Kidney (tissue), 14 donors: ENCODE results near the gene ACAD11. TPM values are rescaled to one million over a fixed set of nuclear protein-coding genes. Genes with fewer than 3 reads are reported as not detected.

Experiments used
- DNase-seq, 5 donors: peaks; one replicate each; pipeline ENCODE4 v3.0.0-alpha.2; 2013 to 2020
- FAIRE-seq: peaks from 2 replicates; lab custom pipeline; 2012; peaks lifted over from hg19 to GRCh38; lab: Jason Lieb, UNC
- H3K27ac ChIP-seq, 2 donors: one replicate each; pipeline ENCODE4 v1.7.0; 2013; ENCODE audit warnings: low read depth in 2 of 2, low read length in 2 of 2, inconsistent platforms in 1 of 2
- H3K27me3 ChIP-seq: one replicate; pipeline ENCODE4 v1.7.1; 2013; ENCODE audit warnings: low read length, inconsistent platforms; ENCODE audit not compliant: control insufficient read depth, insufficient read depth
- H3K36me3 ChIP-seq, 3 donors: one replicate each; pipeline versions ENCODE4 v1.7.0 to v1.7.1; 2013; ENCODE audit warnings: low read length in 3 of 3, control low read depth in 1 of 3, inconsistent platforms in 1 of 3; ENCODE audit not compliant: insufficient read depth in 3 of 3, control insufficient read depth in 2 of 3
- H3K4me1 ChIP-seq, 3 donors: one replicate each; pipeline versions ENCODE4 v1.7.0 to v1.7.1; 2013; ENCODE audit warnings: low read length in 3 of 3, inconsistent platforms in 1 of 3, low read depth in 1 of 3; ENCODE audit not compliant: control insufficient read depth in 2 of 3, insufficient read depth in 2 of 3
- H3K4me3 ChIP-seq, 3 donors: one replicate each; pipeline versions ENCODE4 v1.7.0 to v1.8.1; 2013; ENCODE audit warnings: low read length in 3 of 3, control low read depth in 1 of 3, inconsistent platforms in 1 of 3
- H3K9ac ChIP-seq, 3 donors: one replicate each; pipeline versions ENCODE4 v1.7.0 to v1.7.1; 2013; ENCODE audit warnings: low read length in 3 of 3, control low read depth in 1 of 3, inconsistent platforms in 1 of 3
- H3K9me3 ChIP-seq, 3 donors: one replicate each; pipeline versions ENCODE4 v1.7.0 to v1.7.1; 2013; ENCODE audit warnings: low read length in 3 of 3, control low read depth in 1 of 3, inconsistent platforms in 1 of 3; ENCODE audit not compliant: control insufficient read depth in 2 of 3, insufficient read depth in 1 of 3
- CTCF ChIP-seq: IDR thresholded peaks from 3 replicates; pipeline ENCODE4 v1.5.1; 2012; ENCODE audit warnings: mild to moderate bottlenecking, moderate library complexity, borderline replicate concordance; ENCODE audit not compliant: insufficient read depth; ENCODE audit errors: extremely low read depth
- intact Hi-C: fragments of 100-400 bp; cut with DNase I; formaldehyde crosslinking; loops from one replicate; pipeline ENCODE4 v1.11.1; 2022
- polyA plus RNA-seq: library from polyadenylated mRNA; stranded (reverse); fragments of 350-450 nt; fragmentation: Illumina TruSeq; extraction: RNeasy Lipid Tissue Mini Kit (QIAGEN cat#74804); gene quantifications from one replicate; pipeline ENCODE4 v1.2.3, GENCODE V29; 2014; ENCODE audit warnings: low read depth, low replicate concordance; ENCODE audit not compliant: insufficient read depth
- total RNA-seq: library from RNA; stranded (reverse); fragmentation: NEBNext Ultra II Directional; extraction: Animal tissue kit (Norgen Biotek cat#: 25700); gene quantifications from one replicate; pipeline ENCODE4 v1.2.1, GENCODE V29; 2021
- donor health status: control.
- donor health status: control.
- donor health status: control.
- donor health status: control.
- donor health status: control.
- donor health status: DM: yes; HTN: yes; CAD: no.
- donor health status: Normal renal cell carcinoma (clear cell type).

Gene ACAD11
- total and polyA plus RNA-seq, 2 donors from 2014 or later = 21.4 to 47.7 TPM

GRCh38 chr3:132553826-132554225, 105.8 kb downstream of the ACAD11 start:
- Histone ChIP-seq H3K27me3 (no peaks in the 10 kb centered on the region), H3K27ac (no peak overlapping the region), H3K36me3 (peaks cover 0 to 7% (median 4%) of the 10 kb centered on the region in 3 donors), H3K9me3 (no peaks in the 10 kb centered on the region), H3K4me1 (peaks cover 0 to 11% (median 7%) of the 10 kb centered on the region in 3 donors), H3K9ac (no peak overlapping the region), H3K4me3 (no peak overlapping the region)
- TF ChIP-seq CTCF = no peak
- no peak for FAIRE-seq
- DNase-seq = no peak
- intact Hi-C loops = no loop called here

- H3K4me1 ChIP-seq = peaks cover 0 to 9% (median 7%) of the 10 kb centered on the region in 3 donors
- H3K4me3 ChIP-seq = no peak overlapping the region
- H3K9me3 ChIP-seq = no peaks in the 10 kb centered on the region
- DNase-seq (no peak), FAIRE-seq (no peak)
- H3K27ac ChIP-seq = no peak overlapping the region
- H3K36me3 ChIP-seq = no peaks in the 10 kb centered on the region
- intact Hi-C loops = no loop called here
- no peaks in the 10 kb centered on the region for H3K27me3 ChIP-seq
- no peak for TF ChIP-seq CTCF
- H3K9ac ChIP-seq = no peak overlapping the region
These were observed 108.9 kb downstream of the ACAD11 start for GRCh38 chr3:132550579-132551305.

- Histone ChIP-seq H3K9me3 (no peaks in the 10 kb centered on the region), H3K9ac (no peak overlapping the region), H3K4me3 (no peak overlapping the region), H3K27me3 (no peaks in the 10 kb centered on the region), H3K4me1 (peaks cover 0 to 9% (median 7%) of the 10 kb centered on the region in 3 donors), H3K27ac (no peak overlapping the region), H3K36me3 (no peaks in the 10 kb centered on the region)
- intact Hi-C loops = no loop called here
- FAIRE-seq = no peak
- DNase-seq = no peak
- no peak for TF ChIP-seq CTCF
These were observed 109.6 kb downstream of the ACAD11 start for GRCh38 chr3:132549890-132550578.
